ENCODE data around the gene PHF10. TPM values are rescaled to one million over a fixed set of nuclear protein-coding genes. Genes with fewer than 3 reads are reported as not detected.

The PHF10 gene
- 13.7 and 14.0 TPM in 2 replicates for total RNA-seq

GRCh38 chr6:169724494-169725124 lies at the start of gene PHF10:
Gene PHF10, minus strand, starts transcription at chr6:169724500. Its CDS starts 569 bp downstream, at chr6:169723931.

GRCh38 chr6:169751242-169752073 lies 27.2 kb upstream of the PHF10 start, which contains the start of the genes DYNLT2 and ERMARD:
Gene DYNLT2, minus strand, starts transcription at chr6:169751572. Its CDS starts 114 bp downstream, at chr6:169751458.
Gene ERMARD, plus strand, starts transcription at chr6:169751622. Its CDS starts 36 bp downstream, at chr6:169751658.

GRCh38 chr6:169701954-169702839 lies 22.1 kb downstream of the PHF10 start, which contains the start of the genes C6orf120 and WDR27:
Gene C6orf120, plus strand, starts transcription at chr6:169702126. Its CDS starts 334 bp downstream, at chr6:169702460.
Gene WDR27, minus strand, starts transcription at chr6:169702029. Its CDS starts 13,024 bp downstream, at chr6:169689005.

Other genes with a start within 250 kb of the PHF10 start
- 8.1 and 8.5 TPM in 2 replicates for gene WDR27, start 22.5 kb downstream of the PHF10 start, total RNA-seq
- gene C6orf120, start 22.4 kb downstream of the PHF10 start, total RNA-seq = 52.0 and 56.6 TPM in 2 replicates
- gene DYNLT2, start 27.1 kb upstream of the PHF10 start, total RNA-seq = 0.19 and 0.49 TPM in 2 replicates
- gene ERMARD, start 27.1 kb upstream of the PHF10 start, total RNA-seq = 11.1 and 15.9 TPM in 2 replicates

Data from cardiac ventricle fibroblast (primary cell).